Neural cell (in vitro differentiated cells): ENCODE data around the gene PTK6. TPM values are rescaled to one million over a fixed set of nuclear protein-coding genes. Genes with fewer than 3 reads are reported as not detected.

Experiments used
- H2AFZ ChIP-seq: fragments of 200-600, 300-800 bp; sonication (generic), shearing (Covaris generic); 2 replicates; pipeline ENCODE4 v1.6.0; 2014; ENCODE audit warnings: low read depth, mild to moderate bottlenecking, antibody characterized with exemption, low read length, moderate library complexity
- H3F3A ChIP-seq: fragments of 200-600 bp; shearing (Covaris generic); 2 replicates; pipeline ENCODE4 v1.6.1; 2016; ENCODE audit warnings: mild to moderate bottlenecking, moderate library complexity, mixed read lengths, antibody characterized with exemption, low read length; ENCODE audit not compliant: insufficient read depth, poor library complexity, severe bottlenecking
- H3K27ac ChIP-seq: fragments of 200-600, 300-800 bp; sonication (generic), shearing (Covaris generic); 2 replicates; pipeline ENCODE4 v1.5.1; 2014; ENCODE audit warnings: mild to moderate bottlenecking, low read length, moderate library complexity
- H3K27me3 ChIP-seq: fragments of 300-800, 200-600 bp; sonication (generic), shearing (Covaris generic); 2 replicates; pipeline ENCODE4 v1.6.0; 2014; ENCODE audit warnings: mild to moderate bottlenecking, low read depth, low read length, moderate library complexity; ENCODE audit not compliant: insufficient read depth
- H3K36me3 ChIP-seq: fragments of 300-800, 200-600 bp; sonication (generic), shearing (Covaris generic); 2 replicates; pipeline ENCODE4 v1.5.1; 2014; ENCODE audit warnings: mild to moderate bottlenecking, antibody characterized with exemption, low read length, moderate library complexity; ENCODE audit not compliant: insufficient read depth
- H3K4me2 ChIP-seq: fragments of 300-800, 200-600 bp; sonication (generic), shearing (Covaris generic); 2 replicates; pipeline ENCODE4 v1.6.0; 2014; ENCODE audit warnings: mild to moderate bottlenecking, low read length
- H3K4me3 ChIP-seq: fragments of 300-800, 200-600 bp; sonication (generic), shearing (Covaris generic); 2 replicates; pipeline ENCODE4 v1.5.1; 2014; ENCODE audit warnings: mild to moderate bottlenecking, low read length, moderate library complexity
- H3K79me2 ChIP-seq: fragments of 200-600 bp; shearing (Covaris generic); replicated peaks from 2 replicates; pipeline ENCODE4 v1.6.0; 2014; ENCODE audit warnings: mild to moderate bottlenecking, low read length, moderate library complexity; ENCODE audit not compliant: insufficient read depth
- H3K9ac ChIP-seq: fragments of 300-800, 200-600 bp; sonication (generic), shearing (Covaris generic); 2 replicates; pipeline ENCODE4 v1.6.1; 2016; ENCODE audit warnings: mild to moderate bottlenecking, low read length, mixed read lengths
- H3K9me2 ChIP-seq: fragments of 200-600 bp; shearing (Covaris generic); 2 replicates; pipeline ENCODE4 v1.6.1; 2016; ENCODE audit warnings: mild to moderate bottlenecking, low read length, mixed read lengths; ENCODE audit not compliant: insufficient read depth
- H3K9me3 ChIP-seq: fragments of 200-600, 300-800 bp; sonication (generic), shearing (Covaris generic); 2 replicates; pipeline ENCODE4 v1.6.1; 2016; ENCODE audit warnings: mild to moderate bottlenecking, mixed run types, low read length, moderate library complexity, mixed read lengths
- H4K20me1 ChIP-seq: fragments of 200-600 bp; shearing (Covaris generic); 2 replicates; pipeline ENCODE4 v1.6.1; 2016; ENCODE audit warnings: mild to moderate bottlenecking, mixed run types; ENCODE audit not compliant: insufficient read depth
- CTCF ChIP-seq: fragments of 450-650 bp; IDR thresholded peaks from 2 replicates; pipeline ENCODE4 v1.5.1; 2014; ENCODE audit warnings: antibody characterized with exemption, mild to moderate bottlenecking, moderate library complexity; ENCODE audit not compliant: poor library complexity, severe bottlenecking
- EP300 ChIP-seq: fragments of 450-650 bp; conservative IDR thresholded peaks from 2 replicates; pipeline ENCODE4 v1.6.1; 2014; ENCODE audit warnings: antibody characterized with exemption, mild to moderate bottlenecking, moderate library complexity; ENCODE audit not compliant: poor library complexity, severe bottlenecking
- EZH2 ChIP-seq: fragments of 200-600, 300-800 bp; shearing (Covaris generic), sonication (generic); IDR thresholded peaks from 2 replicates; pipeline ENCODE4 v1.6.1; 2014; ENCODE audit warnings: antibody characterized with exemption, low read length, borderline replicate concordance, mild to moderate bottlenecking; ENCODE audit not compliant: insufficient read depth, poor library complexity, severe bottlenecking
- MXI1 ChIP-seq: fragments of 450-650 bp; conservative IDR thresholded peaks from 2 replicates; pipeline ENCODE4 v1.6.1; 2014; ENCODE audit warnings: antibody characterized with exemption, mild to moderate bottlenecking; ENCODE audit not compliant: poor library complexity, severe bottlenecking
- POLR2AphosphoS5 ChIP-seq: IDR thresholded peaks from 2 replicates; pipeline ENCODE4 v1.6.1; 2012
- RAD21 ChIP-seq: fragments of 450-650 bp; conservative IDR thresholded peaks from 2 replicates; pipeline ENCODE4 v1.6.1; 2014; ENCODE audit warnings: antibody characterized with exemption, mild to moderate bottlenecking, moderate library complexity
- REST ChIP-seq: IDR thresholded peaks from 2 replicates; pipeline ENCODE4 v1.6.1; 2012; ENCODE audit warnings: borderline replicate concordance
- SMC3 ChIP-seq: fragments of 450-650 bp; conservative IDR thresholded peaks from 2 replicates; pipeline ENCODE4 v1.6.1; 2014; ENCODE audit warnings: antibody characterized with exemption, mild to moderate bottlenecking, moderate library complexity; ENCODE audit not compliant: poor library complexity
- TAF1 ChIP-seq: IDR thresholded peaks from 2 replicates; pipeline ENCODE4 v1.6.1; 2012; ENCODE audit warnings: low read depth
- polyA plus RNA-seq: library from polyadenylated mRNA; depleted of rRNA; stranded (reverse); fragments of >200 nt; gene quantifications from 2 replicates; pipeline ENCODE4 v1.2.3, GENCODE V29; 2014

Gene PTK6
- polyA plus RNA-seq, 1 donor from 2014 or later: not detected

GRCh38 chr20:63574156-63574828, 37.1 kb upstream of the PTK6 start, which contains the start of gene HELZ2:
TSS of gene HELZ2 (minus strand) at chr20:63574239. CDS start at chr20:63572385, 1,854 bp downstream.
- Histone ChIP-seq H3F3A (no peaks in the 10 kb centered on the region), H3K36me3 (no peaks in the 10 kb centered on the region), H3K4me2 (no peak within 1 kb of the TSS), H2AFZ (no peak within 1 kb of the TSS), H3K79me2 (no peaks in the 10 kb centered on the region), H3K27ac (no peak within 1 kb of the TSS), H3K4me3 (peak within 1 kb of the TSS; percentile 53), H3K27me3 (no peaks in the 10 kb centered on the region), H3K9ac (peak within 1 kb of the TSS; percentile 42), H3K9me3 (no peaks in the 10 kb centered on the region), H3K9me2 (no peaks in the 10 kb centered on the region), H4K20me1 (no peaks in the 10 kb centered on the region)
- TF ChIP-seq CTCF (no peak), EP300 (no peak), EZH2 (no peak), POLR2AphosphoS5 (no peak), REST (no peak), SMC3 (no peak), RAD21 (no peak), TAF1 (no peak), MXI1 (no peak)

GRCh38 chr20:63573647-63574131, 36.5 kb upstream of the PTK6 start:
- peak overlapping the region; percentile 53 for H3K4me3 ChIP-seq
- H3K27ac ChIP-seq: no peak overlapping the region
- H2AFZ ChIP-seq: no peak overlapping the region

More at GRCh38 chr20:63573647-63574131, 36.5 kb upstream of the PTK6 start:
- H3K79me2 ChIP-seq: no peaks in the 10 kb centered on the region
- H3K27me3 ChIP-seq: no peaks in the 10 kb centered on the region
- TF ChIP-seq REST (no peak), MXI1 (no peak), POLR2AphosphoS5 (no peak), EZH2 (no peak), EP300 (no peak), RAD21 (no peak)
- no peaks in the 10 kb centered on the region for H3K9me3 ChIP-seq
- no peaks in the 10 kb centered on the region for H3F3A ChIP-seq
- no peaks in the 10 kb centered on the region for H4K20me1 ChIP-seq
- H3K9ac ChIP-seq: peak overlapping the region; percentile 42
- H3K4me2 ChIP-seq: no peak overlapping the region
- no peaks in the 10 kb centered on the region for H3K9me2 ChIP-seq
- H3K36me3 ChIP-seq: no peaks in the 10 kb centered on the region
